ENCODE data around the gene UQCC2. TPM values are rescaled to one million over a fixed set of nuclear protein-coding genes. Genes with fewer than 3 reads are reported as not detected.

The UQCC2 gene
- total RNA-seq, 1 experiment from 2014 or later = 81.0 TPM

DNA sequence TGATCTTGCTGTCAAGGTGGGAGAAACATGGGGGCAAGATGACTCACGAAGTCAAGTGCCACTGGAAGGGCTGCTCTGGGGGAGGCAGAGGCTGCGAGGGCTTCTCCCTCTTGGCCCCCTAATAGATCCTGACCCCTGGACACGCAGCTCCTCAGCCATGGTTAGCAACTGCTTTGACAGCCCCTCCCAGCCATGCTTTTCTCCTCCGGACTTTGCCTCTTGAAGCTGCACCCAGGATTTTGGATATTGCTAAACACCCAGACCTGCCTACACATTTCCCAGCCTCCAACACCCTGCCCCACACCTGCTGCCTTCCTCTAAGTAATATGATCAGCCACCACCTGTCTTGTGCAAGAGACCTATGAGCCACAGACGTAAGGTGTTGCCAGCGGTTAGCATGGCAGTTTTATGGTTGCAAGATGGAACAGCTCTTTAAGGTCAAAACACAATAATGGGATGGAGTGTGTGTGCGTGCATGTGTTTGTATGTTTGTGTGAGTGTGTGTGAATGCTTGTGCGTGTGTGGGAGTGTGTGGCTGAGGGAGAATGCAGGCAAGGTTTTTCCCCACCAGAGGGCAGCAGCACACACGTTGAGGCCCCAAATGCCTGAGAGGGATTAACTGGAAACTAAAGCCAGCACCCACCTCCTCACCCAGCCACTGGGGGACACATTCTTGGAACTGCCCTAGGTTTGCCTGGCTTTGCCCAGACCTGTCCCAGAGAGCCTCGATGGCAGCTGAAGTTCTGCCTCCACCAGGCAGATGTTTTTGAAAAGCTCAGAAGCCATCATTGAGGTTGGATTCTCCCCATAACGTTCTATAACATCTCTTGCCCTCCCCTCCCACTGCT is 32.7 kb upstream of the UQCC2 start:
- peak; percentile 66 for DNase-seq (ENCODE audit: low read depth)

DNA sequence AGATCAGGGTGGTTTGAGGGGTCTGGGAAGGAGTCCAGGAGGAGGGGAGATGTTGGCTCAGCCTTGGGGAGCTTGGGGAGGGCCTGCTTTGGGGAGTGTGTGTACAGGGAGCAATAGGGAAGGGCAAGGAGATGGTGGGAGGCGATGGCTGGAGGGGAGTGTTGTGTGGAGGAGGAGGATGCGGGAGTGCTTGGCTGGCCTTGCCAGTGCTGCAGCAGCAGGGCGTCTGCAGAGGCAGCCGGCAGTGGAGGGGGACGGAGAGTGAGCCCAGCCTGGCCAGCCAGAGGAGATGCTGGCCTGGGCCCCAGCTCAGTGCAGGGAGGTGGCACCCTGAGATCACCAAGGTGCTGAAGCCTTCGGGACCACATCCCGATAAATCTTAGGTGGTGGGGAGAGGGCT is 31.3 kb upstream of the UQCC2 start:
- no peak for DNase-seq (ENCODE audit: low read depth)

DNA sequence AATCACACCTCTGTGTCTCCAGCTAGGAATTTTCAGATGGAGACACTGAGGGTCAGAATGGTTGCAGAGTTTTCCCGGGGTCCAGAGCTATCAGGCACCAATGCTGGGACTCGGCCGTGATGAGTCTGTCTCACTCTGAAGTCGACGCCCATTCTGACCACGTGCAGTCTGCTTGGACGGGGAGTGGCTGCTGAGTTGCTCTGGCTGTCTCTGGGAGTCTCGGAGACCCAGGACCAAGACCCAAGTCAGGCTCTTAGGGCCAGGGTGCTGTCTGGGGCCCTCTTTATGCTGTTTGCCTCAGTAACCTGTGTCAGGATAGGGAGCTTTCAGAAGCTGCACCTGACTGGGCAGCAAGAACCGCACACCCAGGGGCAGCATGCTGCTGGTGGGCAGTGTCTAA is 30.6 kb upstream of the UQCC2 start:
- DNase-seq (ENCODE audit: low read depth) = no peak

DNA sequence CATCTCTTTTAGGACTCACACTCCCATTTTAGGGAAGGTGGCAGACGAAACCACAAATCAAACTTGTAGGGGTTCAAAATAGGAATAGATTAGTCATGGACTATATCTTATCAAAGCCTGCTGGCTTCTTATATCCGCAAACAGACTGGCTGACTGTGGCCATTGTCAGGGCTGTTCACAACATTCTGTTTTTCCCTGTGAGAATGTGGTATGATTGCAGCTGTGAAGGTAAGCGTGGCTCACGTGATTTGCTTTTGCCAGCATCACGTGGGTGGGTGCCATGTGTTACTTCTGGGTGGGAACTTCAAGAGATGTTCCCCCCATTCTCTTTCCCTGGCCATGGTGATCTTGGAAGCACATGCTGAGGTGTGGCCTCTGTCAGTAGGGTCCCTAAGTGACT is 29.3 kb upstream of the UQCC2 start:
- DNase-seq (ENCODE audit: low read depth) = no peak

DNA sequence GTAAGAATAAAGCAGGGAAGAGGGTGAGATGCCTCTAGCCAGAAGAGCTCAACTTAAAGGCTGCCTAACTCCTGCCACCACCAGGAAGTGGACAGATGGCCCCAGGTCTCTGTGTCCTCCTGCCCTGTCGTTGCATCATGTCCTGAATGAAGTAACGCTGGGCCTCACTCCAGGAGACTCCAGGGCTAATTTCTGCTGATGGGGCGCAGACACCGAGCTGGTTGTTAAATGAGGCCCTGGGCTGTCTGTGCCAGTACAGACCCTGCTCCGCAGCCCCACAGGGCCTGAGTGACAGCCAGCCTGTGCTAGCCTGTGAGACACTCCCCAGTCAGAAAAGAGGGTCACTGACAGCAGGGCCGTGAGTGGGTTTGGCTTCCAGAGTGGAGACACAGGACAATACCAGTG is 28.7 kb upstream of the UQCC2 start:
- no peak for DNase-seq (ENCODE audit: low read depth)

DNA sequence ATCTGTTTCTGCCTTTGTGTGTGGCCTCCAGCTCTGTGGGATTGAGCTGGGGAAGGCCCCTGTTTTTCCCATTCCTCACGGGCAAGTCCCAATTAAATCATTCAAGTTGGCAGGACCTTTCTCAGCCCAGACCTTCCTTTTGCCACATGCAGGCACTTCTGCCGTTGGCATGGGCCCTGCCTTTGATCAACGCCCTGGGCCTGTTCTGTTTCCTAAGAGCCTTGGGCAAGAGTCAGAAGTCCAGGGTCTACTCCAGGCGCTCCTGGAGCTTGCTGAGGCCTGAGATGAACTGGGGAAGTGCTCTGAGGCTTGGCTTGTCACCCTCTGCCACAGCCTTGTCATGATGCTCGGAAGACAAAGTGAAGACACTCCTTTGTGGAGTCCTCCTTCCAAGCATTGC is 28.1 kb upstream of the UQCC2 start:
- DNase-seq (ENCODE audit: low read depth) = no peak

DNA sequence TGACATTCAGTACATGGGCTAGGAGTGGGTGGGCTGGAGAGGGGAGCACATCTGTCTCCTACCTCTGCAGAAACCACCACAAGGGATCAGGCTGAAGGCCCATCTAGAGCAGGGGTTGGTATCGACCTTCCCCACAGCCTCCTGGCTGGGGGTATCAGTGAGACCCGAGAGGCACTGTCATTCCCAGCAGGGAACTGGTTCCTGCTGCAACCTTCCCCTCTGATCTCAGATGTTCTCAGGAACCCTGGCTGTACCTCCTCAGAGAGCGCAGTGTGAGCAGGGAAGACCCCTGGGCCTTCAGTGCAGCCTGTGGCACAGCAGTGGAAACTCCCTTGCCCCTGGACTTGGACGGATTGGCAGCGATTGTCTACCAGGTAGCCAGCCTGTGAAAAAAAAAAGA is 27.4 kb upstream of the UQCC2 start:
- no peak for DNase-seq (ENCODE audit: low read depth)

DNA sequence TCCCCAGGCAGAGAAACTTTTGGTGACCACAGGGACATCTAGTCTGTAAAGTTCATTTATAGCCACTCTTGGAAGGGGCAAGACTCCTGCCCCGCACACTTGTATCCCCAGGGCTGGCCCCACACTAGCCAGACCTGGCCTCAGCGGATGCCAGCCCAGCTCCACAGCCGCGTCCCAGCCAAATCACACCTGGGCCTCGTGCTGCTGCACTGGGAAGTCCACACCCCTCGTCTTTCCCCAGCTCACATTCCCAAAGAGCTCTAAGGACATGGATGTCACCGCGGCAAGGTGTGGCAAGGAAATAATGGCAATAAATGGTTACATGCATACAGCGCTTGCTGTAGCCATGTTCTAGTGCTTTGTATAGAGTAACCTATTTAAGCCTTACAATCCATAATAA is 26.7 kb upstream of the UQCC2 start:
- DNase-seq (ENCODE audit: low read depth) = no peak

DNA sequence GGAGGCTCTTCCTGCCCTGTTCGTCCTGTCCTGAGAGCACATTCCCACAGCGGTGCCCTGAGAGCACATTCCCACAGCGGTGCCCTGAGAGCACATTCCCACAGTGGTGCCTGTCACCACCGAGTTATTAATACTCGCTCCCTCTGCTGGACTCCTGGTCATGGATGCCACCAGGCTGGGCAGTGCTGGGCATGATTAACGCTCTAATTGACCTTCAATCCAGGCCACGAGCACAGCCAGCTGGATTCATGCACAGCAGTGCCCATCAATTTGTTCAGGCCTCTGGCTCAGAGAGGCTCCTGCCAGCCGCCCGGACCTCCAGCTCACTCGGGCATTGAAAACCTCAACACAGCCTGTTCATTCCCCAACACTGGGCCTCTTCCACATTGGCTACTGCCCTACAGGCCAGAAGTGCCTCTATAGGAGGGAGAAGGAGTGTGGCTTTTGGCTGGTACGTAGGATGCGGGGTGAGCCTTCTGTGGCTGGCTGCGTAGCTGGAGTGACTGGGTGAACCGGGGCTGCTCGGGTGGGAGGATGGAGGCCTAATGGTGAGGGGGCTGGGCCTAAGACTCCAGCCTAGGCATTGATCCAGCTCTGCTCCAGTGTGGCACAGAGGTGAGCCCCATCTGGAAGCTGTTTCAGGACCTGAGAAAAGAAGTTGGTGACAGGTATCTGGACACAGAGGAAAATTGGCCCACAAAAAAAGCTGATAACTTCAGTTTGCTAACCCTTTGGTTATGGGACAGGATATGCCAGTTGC is 25.9 kb upstream of the UQCC2 start:
- no peak for DNase-seq (ENCODE audit: low read depth)

DNA sequence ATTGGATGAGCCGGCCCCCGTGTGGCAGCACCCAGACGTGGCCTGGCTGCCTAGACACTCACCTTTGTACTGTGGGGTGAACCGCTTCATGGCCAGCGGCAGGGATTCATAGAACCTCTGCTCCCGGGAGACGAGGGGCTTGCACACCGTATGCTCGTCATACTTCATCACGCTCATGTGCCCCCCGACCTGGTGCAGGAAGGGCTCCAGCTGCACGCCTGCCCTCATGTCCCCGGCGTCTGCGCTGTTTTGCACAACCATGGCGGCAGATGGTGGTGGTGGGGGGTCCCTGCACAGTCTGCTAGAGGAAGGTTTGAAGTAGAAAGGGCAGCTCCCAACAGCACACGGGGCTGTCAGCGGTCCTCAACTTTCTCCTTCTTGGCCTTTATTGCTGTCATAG is 23.7 kb upstream of the UQCC2 start:
- DNase-seq (ENCODE audit: low read depth) = no peak

DNA sequence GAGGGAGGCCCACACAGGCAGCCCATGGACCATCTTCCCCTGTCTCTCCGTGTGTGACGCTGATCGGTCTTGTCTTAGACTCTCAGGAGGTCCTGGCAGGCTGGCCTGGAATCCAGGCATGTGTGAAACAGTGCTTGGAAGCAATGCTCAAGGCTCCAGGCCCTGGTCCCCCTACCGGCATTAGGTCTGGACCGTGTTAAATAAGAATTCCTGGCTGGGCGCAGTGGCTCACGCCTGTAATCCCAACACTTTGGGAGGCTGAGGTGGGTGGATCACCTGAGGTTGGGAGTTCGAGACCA is 22.2 kb upstream of the UQCC2 start:
- no peak for DNase-seq (ENCODE audit: low read depth)

DNA sequence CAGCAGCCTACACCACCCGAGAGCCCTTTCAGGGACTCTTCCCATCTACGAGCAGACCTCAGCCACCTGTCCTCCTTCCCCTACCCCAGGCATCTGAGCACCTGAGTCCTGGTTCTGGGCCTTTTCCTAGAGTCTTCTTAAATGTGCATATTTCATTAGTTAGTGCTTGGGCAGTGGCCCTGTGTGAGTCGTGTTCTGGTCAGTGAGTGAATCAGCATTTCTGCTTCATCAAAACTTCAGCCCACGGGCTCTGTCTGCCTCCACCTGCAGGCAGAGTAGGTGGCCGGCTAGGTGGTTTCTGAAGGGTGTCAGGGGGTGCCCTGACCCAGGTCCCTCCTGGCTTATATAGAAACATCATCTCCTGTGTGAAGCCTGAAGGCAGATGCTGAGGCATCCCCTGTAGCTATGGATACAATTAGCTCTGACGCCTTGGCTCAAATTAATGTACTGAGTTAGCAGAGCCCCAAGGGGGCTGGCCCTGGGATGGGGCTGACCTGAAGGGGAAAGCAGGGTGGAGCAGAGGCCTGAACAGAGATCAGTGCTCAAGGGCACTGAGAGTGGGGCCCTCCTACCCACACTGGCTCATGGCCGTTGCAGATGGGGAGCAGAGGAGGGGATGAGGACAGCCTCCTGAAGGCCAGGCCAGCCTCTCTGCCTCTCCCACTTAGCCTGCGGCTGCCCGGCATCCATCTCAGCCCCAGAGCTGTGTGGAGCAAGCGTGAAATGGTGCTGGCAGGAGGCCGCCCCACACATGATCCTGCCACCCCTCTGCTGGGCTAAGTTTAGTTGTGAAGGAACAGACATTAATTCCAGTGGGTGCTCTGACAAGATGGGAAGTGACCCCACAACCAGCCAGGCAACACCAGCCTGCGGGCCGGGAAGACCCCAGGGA is 21.6 kb upstream of the UQCC2 start:
- no peak for DNase-seq (ENCODE audit: low read depth)

DNA sequence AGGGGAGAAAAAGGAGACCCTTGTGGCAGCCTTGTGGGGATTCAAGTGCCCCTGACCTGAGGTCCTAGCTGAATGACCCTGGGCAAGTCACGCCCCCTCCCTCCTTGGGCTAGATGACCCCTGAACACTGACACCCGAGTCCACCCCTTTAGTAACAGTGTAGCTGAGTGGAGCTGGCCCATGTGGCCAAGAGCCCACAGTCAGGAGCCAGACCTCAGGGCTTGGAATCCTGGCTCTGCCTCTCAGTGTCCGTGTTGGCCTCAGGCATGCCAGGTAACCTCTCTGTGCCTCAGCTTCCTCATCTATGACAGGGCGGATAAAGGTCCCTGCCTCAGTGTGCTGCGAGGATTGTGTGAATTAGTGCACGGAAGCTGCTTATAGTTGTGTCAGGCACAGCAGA is 20.9 kb upstream of the UQCC2 start:
- DNase-seq (ENCODE audit: low read depth) = no peak

DNA sequence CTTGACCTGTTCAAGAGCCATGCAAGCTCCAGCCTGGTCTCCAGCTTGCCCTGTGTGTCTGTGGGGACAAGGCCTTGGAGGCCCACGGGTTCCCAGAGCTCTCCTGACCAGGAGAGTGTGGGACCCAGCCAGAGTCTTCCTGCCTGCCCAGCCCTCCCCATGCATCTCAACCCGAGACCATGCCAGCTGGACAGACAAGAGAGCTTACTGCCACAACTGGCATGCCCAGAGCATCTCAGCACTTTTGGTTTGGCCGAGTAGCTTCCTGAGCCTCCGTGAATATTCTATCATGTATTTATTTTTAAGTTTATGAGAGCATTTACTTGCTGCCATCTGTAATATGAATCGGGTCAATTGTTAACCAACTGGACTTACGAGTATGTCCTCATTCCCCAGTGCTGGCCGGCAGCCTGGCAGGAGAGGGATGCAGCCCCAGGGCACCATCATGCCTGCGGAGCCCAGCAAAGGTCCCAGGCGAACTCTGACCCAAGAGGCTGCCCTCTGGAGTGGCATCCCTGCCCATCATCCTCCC is 20.3 kb upstream of the UQCC2 start:
- DNase-seq (ENCODE audit: low read depth) = no peak

DNA sequence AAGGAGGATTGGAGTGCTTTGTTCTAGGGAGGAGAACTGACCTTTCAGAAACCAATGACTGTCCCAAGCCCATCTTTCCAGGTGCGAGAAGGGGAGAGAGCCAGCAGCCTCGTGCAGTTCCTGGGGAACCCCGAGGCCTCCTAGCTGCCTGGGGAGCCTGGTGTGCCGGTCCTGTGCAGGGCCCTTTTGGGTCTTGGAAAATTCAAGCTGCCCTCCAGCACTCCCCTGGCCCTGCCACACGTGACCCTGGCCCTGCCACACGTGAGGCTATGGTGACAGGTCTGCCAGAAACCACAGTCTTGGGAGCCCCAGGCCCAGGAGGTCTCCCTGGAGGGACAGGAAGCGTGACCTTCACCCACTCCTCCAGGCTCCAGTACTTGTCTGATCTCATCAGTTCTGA is 19.5 kb upstream of the UQCC2 start:
- no peak for DNase-seq (ENCODE audit: low read depth)

DNA sequence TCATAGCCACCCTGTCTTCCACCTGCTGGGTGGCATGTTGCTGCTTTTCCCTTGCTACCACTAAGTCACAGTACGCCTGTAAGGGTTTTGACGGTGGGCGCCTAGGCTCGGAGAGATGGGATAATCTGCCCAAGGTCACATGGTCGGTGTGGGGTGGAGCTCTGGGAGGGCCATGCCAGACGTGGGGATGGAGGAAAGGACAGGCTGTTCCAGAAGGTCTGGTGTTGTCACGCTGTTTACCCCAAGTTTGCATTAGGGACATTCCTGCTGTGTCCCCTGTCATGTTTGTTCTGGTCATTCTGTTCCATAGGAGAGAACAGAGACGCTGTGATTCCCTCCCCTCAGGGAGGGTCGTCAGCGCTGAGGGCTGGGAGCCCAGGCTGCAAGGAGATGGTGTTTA is 19.1 kb upstream of the UQCC2 start:
- DNase-seq (ENCODE audit: low read depth) = no peak

DNA sequence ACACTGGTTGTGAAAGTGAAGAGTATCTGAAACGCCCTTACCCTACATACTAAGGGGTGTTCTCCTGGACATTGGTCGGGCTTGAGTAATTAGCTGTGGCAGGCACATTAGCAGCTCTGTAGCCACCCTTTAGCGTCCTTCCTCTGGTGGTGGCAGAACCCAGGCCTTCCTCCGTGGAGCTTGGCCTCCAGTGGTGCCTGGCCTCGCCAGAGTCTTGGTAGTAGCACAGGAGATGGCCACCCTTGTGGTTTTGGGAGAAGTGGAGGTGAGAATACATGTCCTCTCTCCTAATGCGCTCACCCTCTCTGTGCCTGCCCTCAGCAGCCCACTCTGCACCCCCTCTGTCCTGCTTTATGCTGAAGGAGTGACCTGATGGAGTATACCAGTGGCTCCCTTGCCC is 17.6 kb upstream of the UQCC2 start:
- no peak for DNase-seq (ENCODE audit: low read depth)

DNA sequence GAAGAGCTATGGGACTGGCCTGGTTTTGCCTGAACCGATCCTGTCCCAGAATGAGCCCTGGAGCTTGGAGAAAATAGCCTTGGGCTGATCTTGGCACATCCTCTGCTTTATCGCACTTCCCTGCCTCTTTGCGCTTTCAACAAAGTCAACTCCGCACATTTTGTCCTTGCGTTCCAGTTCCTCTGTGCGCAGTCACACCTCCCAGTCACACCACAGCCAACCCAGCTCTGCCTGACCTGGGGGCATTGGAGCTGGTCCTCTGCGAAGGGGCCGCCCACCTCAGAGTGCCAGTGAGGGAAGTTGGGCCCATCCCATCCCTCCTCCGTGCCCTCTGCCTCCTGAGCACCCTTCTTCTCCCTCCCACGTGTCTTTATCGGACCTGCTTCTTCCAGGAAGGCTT is 16.9 kb upstream of the UQCC2 start:
- no peak for DNase-seq (ENCODE audit: low read depth)

DNA sequence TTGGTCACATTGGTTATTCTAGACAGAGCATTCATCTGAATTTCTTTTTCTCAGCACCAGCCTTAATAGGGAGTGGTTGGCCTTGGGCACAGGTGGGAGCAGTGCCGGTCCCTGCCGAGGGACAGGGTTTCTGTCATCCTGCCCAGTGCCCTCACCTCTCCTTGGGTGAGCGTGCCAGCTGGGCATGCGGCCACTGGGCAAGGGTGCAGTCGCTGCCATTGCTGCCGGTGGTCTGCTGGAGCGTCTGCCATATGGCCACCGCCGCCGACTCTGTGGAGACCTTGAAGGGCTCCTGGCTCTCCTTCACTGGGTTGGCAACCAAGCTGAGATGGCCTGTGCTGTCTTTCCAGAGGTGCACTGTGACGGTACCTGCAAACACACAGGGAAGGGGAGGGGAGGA is 16.4 kb upstream of the UQCC2 start:
- no peak for DNase-seq (ENCODE audit: low read depth)

DNA sequence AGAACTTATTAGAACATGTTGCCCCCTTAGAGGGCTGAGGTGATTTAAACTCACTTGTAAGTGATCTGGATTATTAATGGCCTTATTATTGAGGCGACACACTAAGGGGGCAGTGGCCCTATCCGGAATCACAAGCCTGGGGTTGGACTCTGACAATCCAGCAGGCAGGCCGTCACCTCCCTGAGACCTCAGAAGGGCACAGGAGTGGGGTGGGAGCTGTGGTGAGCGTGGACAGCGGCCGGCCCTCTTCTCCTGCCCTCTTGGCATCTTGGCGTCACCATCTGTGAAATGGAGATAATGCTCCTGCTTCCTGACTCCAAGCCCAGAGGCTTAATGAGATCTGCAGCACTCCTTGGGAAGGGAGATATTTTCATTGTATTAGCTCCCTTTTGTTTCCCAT is 15.6 kb upstream of the UQCC2 start:
- DNase-seq (ENCODE audit: low read depth) = no peak

DNA sequence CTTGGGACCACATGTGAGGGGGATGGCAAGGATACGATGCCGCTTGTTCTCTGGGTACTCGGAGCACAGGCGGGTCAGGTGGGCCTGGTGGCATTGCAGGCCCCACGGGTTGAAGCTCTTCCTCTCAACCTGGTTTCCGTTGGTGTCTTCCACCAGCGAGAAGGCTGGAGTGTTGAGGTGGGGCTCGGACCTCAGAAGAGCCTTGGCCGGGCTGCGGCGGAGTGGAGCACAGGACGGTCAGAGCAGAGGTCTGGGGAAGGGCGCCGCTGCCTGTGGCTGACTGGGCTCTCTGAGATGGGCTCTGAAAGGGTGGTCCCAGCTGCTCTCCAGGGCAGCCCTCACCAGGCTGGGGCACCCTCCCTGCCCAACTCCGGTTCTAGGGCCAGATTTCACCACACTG is 15.2 kb upstream of the UQCC2 start:
- no peak for DNase-seq (ENCODE audit: low read depth)

DNA sequence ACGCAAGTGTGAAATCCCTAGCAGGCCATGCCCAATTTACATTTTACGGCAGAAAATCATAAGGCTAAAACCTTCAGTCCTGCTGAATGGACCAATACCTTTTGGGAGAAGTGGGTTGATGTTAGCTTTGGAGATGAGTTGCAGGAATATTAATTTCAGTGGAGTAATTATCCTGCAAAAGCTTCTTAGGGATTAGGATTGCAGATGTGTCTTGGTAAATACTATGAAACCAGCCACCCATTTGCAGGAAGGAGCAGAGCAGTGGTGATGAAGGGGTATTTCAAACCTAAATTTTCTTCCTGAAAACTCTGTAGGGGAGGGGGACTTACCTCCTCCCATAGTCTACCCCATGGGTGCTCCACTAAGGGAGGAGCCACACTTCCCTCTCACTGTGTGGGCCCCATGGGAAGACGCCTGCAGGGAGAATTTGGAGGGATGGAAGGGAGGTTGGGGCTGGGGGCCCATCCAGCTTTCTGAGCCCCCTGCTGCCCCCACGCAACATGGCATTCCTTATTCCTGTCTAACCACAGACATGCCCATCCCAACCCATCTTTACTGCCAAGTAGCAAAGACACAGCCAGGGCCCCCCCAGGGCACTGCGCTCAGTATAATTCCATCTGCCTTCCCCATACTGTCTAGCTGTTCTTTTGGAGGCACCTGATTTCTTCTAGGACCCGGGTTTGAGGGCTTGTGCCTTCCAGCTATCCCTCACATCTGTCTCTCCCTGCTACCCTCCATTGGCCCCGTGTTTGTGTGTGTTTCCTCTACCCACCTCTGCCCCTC is 14.6 kb upstream of the UQCC2 start:
- no peak for DNase-seq (ENCODE audit: low read depth)
